COR-L47 (cell line): ENCODE data around the gene SHMT1.
"Not testable (repeated sequence)": the region's sequence is repeated elsewhere in the genome, so short reads cannot be mapped to it uniquely, and the experiment has no call there.

Source experiments
- DNase-seq: peaks from one replicate; lab custom pipeline; 2025; lab: John Stamatoyannopoulos, UW

SHMT1 gene

DNA sequence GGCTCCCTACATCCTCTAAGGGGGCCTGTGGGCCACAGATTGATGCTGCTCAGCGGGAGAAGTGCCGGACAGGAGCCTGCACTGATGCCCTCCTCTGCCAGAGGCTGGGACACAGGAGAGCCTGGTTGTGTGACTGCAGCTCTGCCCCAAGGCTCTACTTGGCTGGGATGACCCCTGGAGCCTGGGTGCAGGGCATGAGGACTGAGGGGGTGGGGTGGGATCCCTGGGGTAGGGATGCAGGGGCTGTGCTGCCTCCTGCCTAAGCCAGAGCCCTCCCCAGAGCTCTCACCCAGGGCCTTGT lies 14.8 kb upstream of the SHMT1 start:
- DNase-seq: no peak

DNA sequence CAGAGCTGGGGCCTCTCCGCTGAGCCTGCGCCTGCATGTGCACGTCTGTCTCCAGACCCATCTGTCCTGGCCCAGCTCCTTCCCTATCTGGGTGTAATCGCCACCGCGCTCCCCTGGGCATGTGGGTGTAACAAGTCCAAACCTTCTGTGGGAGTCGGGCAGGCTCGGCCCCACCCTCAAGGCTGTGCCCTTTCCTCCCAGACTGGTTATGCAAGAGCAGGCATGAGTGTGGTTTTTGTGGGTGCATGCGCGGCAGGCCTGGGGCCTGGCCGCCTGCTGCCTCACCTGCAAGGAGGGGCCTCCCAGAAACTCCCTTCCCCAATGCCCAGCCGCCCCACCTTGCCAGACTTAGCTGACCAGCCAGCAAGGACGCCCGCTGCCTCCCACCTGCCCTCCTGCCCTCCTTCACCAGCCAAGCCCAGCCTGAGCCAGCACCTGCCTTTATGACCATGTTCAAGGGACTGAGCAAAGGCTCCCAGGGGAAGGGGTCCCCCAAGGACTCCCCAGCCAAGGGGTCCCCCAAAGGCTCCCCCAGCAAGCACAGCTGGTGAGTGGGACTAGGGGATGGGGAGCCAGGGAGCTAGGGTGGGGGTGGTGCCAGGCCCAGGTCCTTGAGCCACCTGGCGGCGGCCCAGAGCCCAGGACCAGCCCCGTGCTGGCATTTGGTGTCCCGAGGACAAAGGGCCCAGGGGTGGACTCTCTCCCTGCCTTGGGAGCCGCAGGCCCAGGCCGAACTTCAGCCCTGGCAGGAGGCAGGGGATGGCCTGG lies 14.3 kb upstream of the SHMT1 start, which contains the start of gene EVPLL:
TSS of gene EVPLL (plus strand) at position 342 of the 768 bp plus-strand sequence. CDS start 3,160 bp downstream, outside the sequence.
- DNase-seq: no peak

DNA sequence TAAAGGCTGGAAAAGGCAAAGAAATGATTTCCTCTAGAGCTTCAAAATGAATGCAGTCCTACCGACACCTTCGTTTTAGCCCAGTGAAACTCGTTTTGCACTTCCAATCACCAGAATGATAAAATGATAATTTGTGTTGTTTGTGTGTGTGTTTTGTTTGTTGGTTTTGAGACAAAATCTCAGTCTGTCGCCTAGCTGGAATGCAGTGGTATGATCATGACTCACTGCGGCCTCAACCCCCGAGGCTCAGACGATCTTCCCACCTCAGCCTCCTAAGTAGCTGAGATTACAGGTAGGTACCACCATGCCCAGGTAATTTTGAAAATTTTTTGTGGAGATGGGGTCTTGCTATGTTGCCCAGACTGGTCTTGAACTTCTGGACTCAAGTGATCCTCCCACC lies 10.9 kb upstream of the SHMT1 start:
- DNase-seq: no peak

DNA sequence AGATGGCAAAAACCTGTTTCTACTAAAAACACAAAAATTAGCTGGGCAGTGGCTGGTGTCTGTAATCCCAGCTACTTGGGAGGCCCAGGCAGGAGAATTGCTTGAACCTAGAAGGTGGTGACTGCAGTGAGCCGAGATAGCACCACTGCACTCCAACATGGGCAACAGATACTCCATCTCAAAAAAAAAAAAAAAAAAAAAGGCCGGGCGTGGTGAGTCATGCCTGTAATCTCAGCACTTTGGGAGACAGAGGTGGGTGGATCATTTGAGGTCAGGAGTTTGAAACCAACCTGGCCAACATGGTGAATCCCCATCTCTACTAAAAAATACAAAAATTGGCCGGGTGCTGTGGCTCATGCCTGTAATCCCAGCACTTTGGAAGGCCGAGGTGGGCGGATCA lies 9.8 kb upstream of the SHMT1 start:
- not testable (repeated sequence) for DNase-seq

DNA sequence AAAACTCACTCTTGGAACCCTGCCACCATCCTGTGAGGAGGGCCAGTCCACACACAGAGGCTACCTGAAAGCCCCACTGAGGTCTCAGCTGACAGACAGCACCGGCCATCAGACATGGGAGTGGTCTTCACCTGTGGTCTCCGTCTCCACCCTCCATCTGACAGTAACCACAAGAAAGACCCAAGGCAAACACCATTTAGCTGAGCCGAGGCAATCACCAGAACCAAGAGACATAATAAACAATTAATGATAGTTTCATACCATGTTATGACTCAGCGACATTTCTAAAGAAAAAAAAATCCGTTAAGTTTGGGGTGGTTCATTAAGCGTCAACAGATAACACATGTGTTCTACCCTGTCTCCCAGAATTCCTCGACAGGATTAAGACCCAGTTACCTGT lies 8.1 kb upstream of the SHMT1 start:
- DNase-seq: no peak

DNA sequence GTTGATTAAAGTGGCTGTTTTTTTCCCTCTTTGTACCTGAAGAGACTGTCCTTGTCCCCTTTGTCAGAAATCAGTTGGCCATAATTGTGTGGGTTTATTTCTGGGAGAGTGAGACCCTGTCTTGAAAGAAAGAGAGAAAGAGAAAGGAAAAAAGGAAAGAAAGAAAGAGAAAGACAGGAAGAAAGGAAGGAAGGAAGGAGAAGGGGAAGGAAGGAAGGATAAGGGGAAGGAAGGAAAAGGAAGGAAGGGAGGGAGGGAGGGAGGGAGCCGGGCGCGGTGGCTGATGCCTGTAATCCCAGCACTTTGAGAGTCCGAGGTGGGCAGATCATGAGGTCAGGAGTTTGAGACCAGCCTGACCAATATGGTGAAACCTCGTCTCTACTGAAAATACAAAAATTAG lies 7.4 kb upstream of the SHMT1 start:
- no peak for DNase-seq

DNA sequence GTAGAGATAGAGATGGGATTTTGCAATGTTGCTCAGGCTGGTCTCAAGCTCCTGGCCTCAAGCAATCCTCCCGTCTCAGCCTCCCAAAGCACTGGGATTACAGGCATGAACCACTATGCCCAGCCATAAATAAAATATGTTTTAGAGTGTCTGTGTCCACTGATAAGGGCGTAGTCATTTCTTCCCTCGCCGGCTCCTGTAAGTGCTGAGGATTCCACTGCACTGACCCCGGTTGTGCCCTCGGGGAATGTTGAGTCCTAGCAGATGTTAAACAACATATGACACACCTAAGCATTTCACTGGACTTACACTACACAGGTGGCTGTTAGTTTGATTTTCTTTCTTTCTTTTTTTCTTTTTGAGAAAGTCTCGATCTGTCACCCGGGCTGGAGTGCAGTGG lies 5.6 kb upstream of the SHMT1 start:
- no peak for DNase-seq

DNA sequence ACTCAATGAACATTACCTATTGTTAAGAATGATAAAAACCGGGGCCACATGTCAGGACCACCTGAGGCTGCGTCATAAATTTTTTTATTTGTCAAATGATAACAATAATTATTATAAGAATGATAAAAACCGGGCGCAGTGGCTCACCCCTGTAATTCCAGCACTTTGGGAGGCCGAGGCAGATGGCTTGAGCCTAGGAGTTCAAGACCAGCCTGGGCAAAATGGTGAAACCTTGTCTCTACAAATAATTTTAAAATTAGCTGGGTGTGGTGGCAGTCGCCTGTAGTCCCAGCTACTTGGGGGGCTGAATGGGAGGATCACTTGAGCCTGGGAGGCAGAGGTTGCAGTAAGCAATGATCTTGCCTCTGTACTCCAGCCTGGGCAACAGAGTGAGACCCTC lies 816 bp upstream of the SHMT1 start:
- DNase-seq: no peak

DNA sequence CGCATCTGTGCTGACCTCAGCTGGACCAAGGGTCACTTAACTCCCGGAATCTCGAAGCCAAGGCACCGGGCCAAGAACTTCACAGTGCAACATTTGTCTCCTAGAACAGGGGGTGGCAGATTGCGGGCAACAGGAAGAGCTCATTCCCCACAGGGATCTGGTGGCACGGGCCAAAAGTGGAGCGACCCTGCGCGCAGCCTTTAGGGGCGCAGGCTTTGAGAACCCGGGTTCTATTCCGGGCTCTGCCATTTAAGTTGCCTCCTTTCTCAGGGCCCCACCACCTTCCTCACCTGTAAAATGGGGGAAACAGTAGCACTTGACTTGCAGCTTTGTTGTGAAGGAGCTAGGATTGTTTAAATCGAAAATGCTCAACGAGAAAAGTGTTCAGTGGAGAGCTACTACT lies 651 bp downstream of the SHMT1 start:
- no peak for DNase-seq

DNA sequence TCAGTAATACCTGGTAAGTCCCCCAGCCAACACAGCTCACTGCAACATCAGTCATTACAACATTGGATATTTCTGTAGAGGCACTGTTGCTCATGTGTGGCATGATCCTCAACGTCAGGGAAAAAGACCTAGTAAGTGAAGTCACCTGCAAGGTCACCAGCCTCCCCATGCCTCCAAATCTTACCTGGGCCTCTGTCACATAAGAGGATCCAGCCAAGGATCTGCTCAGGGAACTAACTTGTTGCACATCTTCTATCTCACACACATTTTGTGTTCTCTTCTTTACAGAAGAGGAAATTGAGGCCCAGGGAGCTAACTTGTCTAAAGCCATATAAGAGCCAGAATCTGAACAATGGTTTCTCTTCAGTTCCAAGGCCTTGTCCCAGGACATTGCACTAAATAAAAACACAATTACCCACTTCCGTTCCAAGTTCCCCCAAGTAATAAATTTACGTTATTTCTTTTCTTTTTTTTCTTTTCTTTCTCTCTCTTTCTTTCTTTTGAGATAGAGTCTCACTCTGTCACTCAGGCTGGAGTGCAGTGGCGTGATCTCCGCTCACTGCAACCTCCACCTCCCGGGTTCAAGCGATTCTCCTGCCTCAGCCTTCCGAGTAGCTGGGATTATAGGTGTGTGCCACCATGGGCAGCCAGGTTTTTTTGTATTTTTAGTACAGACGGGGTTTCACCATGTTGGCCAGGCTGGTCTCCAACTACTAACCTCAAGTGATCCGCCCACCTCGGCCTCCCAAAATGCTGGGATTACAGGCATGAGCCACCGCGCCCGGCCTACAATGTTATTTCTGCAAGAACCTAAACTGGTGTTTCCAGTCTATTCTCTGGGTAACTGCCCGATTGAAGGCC lies 1.3 kb downstream of the SHMT1 start:
- no peak for DNase-seq

DNA sequence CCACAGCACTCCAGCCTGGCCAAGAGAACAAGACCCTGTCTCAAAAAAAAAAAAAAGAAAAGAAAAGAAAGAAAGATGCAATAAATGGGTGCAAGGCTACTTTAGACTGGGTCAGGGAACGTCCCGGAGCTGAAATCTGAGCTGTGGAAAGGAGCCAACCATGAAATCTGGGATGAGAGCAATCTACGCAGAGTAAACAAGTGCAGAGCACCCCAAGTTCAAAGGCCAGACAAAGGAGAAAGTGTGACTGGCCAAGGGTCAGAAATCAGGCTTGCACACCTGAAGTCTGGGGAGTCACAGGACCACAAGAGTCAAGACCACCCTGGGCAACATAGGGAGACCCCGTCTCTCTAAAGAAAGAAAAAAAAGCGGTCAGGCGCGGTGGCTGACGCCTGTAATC lies 2.8 kb downstream of the SHMT1 start:
- no peak for DNase-seq

DNA sequence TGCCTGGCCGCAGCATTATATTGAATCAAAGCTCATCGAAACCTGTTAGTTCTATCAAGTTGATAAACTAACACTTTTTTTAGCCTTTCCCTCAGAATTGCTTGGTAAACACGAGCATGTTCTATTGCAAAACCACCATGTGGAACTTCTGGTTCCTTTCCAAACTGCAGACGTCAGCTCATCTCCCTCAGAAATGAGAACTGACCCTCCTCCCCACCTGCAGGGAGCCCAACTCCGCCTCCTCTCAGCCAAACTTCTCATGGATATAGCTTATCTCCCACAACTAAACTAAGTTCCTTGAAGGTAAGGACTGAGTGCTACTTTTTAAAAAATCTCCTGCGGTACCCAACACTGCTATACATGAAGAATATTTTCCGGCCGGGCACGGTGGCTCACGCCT lies 6.7 kb downstream of the SHMT1 start:
- DNase-seq: no peak

DNA sequence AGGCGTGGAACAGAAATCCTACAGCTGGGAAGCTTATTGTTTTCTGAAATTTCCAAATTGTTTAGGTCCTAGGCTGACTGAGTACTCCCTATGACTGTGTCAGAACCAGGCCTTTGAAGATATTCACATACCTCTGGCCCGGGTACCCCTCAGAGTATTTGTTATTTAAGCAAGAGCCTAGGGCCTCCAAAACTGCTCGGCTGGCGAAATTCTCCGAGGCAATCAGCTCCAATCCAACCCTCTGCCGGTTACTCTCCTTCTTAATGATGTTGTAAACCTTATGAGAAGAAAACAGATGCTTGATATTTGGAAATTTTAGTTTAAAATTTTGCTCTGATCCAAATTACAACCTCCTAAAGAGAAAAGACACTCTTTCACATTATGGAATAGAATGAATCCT lies 9.8 kb downstream of the SHMT1 start:
- DNase-seq: no peak

DNA sequence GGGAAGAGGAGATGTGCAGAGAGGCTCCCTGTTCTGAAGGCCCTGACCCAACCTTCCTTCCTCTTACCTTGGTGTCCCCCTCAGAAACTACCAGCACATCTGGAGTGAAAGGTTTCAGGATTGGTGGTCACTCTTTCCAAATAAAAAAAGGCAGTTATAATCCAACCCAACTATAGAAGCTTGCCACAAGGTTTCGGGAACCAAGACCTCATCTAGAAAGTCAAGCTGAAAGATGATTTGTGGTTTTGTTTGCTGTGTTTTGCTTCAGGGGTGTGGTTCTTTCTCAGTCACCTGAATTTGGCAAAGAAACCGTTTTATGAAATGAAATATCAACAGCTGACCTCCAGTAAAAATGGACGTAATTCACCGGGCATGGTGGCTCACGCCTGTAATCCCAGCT lies 19.3 kb downstream of the SHMT1 start:
- DNase-seq: no peak

DNA sequence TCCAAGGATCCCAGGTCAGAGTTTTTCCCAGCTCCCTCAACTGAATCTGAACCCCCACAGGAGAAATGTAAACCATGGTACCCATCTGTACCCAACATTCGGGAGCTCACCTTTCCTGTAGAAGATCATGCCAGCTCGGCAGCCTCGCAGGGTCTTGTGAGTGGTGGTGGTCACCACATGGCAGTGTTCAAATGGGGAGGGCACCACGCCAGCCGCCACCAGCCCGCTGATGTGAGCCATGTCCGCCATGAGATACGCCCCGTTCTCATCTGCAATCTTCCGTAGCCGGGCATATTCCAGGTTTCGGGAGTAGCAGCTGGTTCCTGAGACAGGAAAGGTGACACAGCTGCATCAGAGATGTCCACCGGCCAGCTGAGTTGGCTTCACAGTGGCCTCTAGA lies 23.4 kb downstream of the SHMT1 start:
- no peak for DNase-seq

DNA sequence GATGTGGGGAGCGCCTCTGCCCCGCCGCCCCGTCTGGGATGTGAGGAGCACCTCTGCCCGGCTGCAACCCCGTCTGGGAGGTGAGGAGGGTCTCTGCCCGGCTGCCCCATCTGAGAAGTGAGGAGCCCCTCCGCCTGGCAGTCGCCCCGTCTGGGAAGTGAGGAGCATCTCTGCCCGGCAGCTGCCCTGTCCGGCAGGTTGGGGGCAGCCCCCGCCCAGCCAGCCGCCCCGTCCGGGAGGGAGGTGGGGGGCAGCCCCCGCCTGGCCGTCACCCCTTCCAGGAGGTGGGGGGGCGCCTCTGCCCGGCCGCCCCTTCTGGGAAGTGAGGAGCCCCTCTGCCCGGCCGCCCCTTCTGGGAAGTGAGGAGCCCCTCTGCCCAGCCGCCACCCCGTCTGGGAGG lies 25.2 kb downstream of the SHMT1 start:
- DNase-seq: not testable (repeated sequence)

DNA sequence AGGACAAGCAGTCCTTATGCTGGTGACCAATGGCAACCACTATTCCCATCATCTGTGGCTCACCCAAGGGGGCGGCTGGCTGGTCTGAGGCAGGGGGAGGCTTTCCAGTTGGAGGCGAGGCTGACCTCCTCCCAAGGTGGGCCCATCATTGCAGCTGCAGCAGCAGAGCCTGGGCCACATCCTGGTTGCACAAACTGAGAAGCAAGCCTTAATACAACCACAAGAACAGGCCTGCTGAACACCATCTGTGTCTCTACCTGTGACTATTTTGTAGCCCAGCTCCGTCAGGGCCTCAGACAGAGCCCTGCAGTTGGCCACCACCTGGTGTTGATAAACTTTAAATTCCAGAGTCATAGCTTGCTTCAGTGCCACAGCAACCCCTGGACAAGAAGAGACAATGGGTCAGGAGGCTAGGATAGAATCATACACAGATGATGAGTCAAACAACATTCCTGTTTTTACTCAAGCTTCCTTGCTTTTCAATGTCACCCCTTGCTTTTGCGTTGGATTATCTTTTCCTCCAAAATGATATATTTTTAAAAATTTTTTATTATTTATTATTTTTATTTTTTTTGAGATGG lies 30.4 kb downstream of the SHMT1 start:
- DNase-seq: no peak

DNA sequence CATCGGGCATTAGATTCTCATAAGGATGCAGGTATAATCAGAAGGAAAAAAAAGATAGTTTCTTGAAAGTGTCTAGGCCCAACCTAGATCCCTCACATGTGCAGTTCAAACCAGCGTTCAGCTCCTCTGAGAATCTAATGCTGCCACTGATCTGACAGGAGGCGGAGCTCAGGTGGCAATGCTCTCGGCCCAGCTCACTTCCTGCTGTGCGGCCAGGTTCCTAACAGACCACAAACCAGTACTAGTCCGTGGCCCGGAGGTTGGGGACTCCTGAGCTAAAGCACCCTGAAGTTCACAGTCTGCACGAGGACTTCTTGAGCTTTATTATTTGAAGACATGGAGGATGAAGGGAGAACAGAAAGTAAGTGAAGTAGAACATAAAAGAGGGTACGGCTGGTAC lies 31.5 kb downstream of the SHMT1 start:
- DNase-seq: no peak

DNA sequence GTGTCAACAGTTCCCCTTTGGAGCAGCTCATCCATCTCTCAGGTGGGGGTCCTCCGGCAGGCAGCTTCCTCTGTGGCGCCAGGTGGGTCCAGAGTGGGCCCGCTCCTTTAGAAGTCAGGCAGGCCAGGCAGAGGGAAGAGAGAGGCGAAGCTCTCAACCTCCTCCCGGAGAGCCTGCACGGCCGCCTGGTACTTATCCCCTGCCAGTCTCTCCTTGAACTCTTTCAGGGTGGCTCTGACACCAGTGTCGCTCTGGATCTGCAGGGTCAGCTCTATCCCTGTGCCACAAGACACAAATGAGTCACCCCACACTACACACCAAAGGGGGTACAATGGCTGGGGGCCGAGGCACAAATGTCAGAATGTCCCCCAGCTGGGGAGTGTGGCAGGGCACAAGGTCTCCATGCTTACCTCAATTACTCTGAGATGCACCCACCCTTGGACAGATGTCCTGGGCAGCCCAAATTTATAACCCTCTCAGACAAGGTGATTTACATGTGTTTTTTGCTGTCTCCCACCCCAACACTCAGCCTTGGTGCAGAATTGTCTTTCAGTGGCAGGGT lies 34.6 kb downstream of the SHMT1 start:
- DNase-seq: no peak

DNA sequence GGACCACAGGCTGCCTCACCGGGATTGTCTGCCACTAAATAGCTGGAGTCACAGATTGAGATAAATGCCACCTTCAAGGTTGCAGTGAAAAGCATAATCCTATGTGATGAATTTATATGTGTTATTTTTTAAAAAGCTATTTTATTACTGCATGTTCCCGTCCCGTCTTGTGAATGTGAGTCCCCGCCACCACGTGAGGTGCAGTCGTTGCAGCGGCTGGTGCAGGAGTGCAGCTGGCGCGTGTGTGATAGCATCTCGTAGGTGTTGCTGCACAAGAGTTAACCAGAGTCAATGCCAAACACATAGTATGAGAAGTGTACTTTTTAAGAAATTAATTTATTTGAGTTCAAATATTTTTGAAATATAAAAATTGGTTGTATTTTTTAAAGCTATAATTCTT lies 35.8 kb downstream of the SHMT1 start:
- DNase-seq: no peak

DNA sequence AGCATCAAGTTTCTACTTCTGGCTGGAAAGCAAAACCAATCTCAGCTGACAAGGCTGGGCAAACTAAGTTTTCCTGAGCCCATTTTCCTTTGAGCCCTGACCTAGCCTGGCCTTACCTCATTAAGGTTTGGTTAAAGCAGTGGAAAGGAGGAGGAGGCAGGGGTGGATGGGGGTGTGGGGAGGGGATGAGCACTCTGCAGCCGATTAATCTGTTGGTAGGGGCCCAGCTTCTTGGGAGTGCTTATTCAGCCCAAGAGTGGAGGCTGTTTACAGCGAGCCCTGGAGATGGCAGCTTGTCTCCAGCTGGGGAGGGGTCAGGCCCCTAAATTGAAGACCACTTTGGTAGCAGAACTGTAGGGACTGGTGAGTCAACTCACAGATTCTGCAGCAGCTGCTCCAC lies 36.3 kb downstream of the SHMT1 start:
- no peak for DNase-seq

DNA sequence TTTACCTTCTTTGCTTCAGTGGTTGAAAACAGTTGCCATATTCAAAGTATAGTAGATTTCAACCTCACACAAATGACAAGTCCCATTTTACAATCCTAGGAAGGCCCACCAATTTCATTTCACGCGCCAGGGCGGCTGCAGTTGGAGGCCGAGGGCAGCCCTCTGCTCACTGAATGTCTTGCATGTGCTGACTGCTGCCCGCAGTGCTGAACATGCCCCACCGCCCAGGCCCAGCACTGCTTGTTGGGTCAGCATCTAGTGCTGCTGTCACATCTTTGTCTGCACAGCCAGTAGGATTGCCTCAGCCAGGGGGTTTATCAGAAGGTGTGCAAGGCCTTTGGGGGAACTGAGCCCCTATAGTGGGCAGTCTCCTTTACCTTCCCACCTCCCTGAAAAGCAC lies 36.8 kb downstream of the SHMT1 start:
- no peak for DNase-seq

DNA sequence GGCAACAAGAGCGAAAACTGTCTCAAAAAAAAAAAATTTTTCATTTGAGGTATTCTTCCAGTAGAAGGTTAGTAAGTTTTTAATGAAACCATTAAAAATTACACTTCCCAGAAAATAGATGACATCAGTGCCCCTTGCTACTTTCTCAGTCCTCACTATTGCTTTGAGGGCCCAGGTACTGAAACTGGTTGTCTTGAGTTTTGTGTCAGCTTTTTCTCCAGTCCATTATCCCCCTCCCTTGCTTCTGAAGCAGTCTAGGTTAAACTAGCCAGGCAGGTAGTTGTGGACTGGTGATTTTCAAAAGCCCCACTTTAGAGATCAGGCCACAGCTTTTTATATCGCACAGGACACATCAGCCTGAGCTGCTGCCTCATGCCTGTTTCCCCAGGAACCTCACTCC lies 37.3 kb downstream of the SHMT1 start:
- DNase-seq: no peak
